Left ventricle myocardium inferior (tissue), 1 donor: ENCODE results near the gene BMPR1A. TPM values are rescaled to one million over a fixed set of nuclear protein-coding genes. Genes with fewer than 3 reads are reported as not detected.

Experiments
- DNase-seq: peaks from one replicate; pipeline ENCODE4 v3.0.0-alpha.2; 2020
- H3K27ac ChIP-seq: fragments of 200-600 bp; replicated peaks from 2 replicates; pipeline ENCODE4 v1.8.0; 2021
- H3K27me3 ChIP-seq: fragments of 200-600 bp; 2 replicates; pipeline ENCODE4 v1.8.0; 2021; ENCODE audit warnings: low read depth
- H3K36me3 ChIP-seq: fragments of 200-600 bp; 2 replicates; pipeline ENCODE4 v1.8.0; 2021
- H3K4me1 ChIP-seq: fragments of 200-600 bp; 2 replicates; pipeline ENCODE4 v1.8.0; 2021
- H3K4me3 ChIP-seq: fragments of 200-600 bp; 2 replicates; pipeline ENCODE4 v1.8.0; 2021; ENCODE audit warnings: mild to moderate bottlenecking, moderate library complexity
- H3K9me3 ChIP-seq: fragments of 200-600 bp; replicated peaks from 2 replicates; pipeline ENCODE4 v1.8.0; 2021
- intact Hi-C: fragments of 100-400 bp; cut with micrococcal nuclease; formaldehyde crosslinking; loops from one replicate; pipeline ENCODE4 v1.11.0; 2022
- total RNA-seq: library from RNA; stranded (reverse); fragmentation: NEBNext Ultra II Directional; extraction: Animal tissue kit (Norgen Biotek cat#: 25700); gene quantifications from one replicate; pipeline ENCODE4 v1.2.1, GENCODE V29; 2021
- TF ChIP-seq, protein P1 (sequence below): fragments of 200-600 bp; IDR thresholded peaks from 2 replicates; pipeline ENCODE4 v1.8.0; 2021; ENCODE audit warnings: antibody characterized with exemption, mild to moderate bottlenecking, borderline replicate concordance
- donor health status: DM: no; HTN: yes; CAD: no; lungs with severe emphysema.

Gene BMPR1A
- total RNA-seq, 1 donor from 2014 or later: 43.8 TPM

DNA sequence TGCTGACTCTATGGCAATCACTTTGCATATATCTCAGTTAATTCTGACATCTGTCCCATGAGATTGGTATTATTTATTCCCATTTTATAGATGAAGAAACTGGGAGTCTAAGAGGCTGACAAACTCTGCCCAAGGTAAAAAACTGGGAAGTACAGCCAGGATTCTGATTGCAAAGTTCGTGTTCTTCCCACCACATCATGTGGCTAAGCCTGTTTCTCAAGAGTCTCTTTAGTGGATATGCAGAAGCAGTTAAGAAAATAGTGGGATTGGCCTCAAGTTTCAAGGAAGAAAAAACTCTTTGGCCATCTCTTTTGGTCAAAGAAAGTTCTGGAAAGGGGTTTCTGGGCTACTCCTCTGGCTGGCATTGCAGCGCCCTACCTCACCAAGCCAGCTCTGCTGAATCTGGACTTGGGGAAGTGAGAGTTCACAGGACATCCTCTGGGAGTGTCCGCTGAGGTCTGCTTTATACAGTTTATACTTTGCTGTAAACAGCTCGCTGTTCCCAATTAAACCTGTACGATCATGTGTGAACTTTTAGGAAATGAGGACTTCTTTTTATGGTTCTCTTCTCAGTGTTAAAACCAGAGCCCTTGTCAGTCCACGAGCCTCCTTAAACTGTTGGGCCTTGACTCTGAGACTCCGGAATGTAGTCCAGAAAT, 12.2 kb upstream of the BMPR1A start:
- intact Hi-C loops: no loop called here
- Histone ChIP-seq H3K36me3 (no peaks in the 10 kb centered on the region), H3K27ac (peak overlapping the region; percentile 28), H3K9me3 (no peaks in the 10 kb centered on the region), H3K4me3 (no peak overlapping the region), H3K27me3 (peaks cover 72% of the 10 kb centered on the region), H3K4me1 (peaks cover 17% of the 10 kb centered on the region)
- TF ChIP-seq, protein P1, sequence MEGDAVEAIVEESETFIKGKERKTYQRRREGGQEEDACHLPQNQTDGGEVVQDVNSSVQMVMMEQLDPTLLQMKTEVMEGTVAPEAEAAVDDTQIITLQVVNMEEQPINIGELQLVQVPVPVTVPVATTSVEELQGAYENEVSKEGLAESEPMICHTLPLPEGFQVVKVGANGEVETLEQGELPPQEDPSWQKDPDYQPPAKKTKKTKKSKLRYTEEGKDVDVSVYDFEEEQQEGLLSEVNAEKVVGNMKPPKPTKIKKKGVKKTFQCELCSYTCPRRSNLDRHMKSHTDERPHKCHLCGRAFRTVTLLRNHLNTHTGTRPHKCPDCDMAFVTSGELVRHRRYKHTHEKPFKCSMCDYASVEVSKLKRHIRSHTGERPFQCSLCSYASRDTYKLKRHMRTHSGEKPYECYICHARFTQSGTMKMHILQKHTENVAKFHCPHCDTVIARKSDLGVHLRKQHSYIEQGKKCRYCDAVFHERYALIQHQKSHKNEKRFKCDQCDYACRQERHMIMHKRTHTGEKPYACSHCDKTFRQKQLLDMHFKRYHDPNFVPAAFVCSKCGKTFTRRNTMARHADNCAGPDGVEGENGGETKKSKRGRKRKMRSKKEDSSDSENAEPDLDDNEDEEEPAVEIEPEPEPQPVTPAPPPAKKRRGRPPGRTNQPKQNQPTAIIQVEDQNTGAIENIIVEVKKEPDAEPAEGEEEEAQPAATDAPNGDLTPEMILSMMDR: no peak
- no peak for DNase-seq

DNA sequence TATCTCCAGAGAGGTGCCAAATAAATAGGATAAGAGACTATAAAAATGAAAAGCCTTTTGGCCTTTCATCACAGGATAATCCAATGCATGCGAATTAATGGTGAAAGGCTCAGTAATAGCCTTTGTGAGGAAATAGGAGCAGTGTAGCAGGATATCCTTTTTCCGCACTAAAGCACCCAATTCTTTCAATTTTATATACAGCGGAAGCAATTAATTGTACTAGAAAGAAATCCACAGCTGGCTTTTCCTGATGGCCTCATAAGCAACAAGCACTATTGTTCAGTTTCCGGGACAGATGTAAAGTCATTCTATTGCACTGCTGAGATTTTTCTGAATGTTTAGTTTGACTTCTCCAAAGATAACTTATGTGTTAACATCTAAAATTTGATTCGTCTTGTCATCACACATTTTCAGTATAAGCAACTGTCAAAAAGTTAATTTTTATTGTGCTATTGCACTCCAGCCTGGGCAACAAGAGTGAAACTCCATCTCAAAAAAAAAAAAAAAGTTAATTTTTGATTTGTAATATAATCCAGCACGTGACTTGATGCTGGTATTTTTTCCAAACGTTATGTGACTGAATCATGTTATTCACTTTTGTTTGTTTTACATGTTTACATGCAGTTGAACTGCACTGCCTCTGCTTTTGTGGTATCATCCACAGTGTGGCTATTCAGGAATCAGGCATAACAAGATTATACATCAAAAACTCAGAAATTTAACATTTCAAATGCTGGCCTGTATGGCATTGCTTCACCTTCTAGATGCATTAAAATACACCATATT, 8.4 kb upstream of the BMPR1A start:
- DNase-seq: no peak
- no peak overlapping the region for H3K4me3 ChIP-seq
- H3K36me3 ChIP-seq: no peaks in the 10 kb centered on the region
- H3K4me1 ChIP-seq: peaks cover 25% of the 10 kb centered on the region
- H3K27ac ChIP-seq: no peak overlapping the region
- no peaks in the 10 kb centered on the region for H3K9me3 ChIP-seq
- peaks cover 63% of the 10 kb centered on the region for H3K27me3 ChIP-seq
- TF ChIP-seq, protein P1: no peak
- intact Hi-C loops: no loop called here

DNA sequence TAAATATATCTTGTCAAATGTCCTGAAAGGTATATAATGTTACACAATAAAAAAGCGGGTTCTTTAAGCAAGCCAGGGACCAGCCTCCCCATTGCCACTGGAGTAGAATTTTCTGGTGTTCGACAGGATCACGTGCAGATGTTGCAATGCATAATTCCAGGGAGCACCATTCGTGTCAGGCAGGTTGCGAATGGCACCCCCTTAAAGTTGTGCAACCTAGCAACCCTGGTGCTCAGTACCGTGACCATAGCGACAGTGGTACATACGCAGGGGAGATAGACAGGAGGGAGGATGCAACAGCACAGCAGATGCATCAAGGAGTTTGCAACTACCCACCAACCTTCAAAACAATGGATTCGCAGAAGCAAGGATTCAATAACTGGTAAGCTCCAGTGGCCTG, 6.6 kb upstream of the BMPR1A start:
- H3K9me3 ChIP-seq: no peaks in the 10 kb centered on the region
- TF ChIP-seq, protein P1: no peak
- H3K4me3 ChIP-seq: no peak overlapping the region
- peaks cover 58% of the 10 kb centered on the region for H3K27me3 ChIP-seq
- no peak overlapping the region for H3K27ac ChIP-seq
- DNase-seq: no peak
- intact Hi-C loops: no loop called here
- no peaks in the 10 kb centered on the region for H3K36me3 ChIP-seq
- H3K4me1 ChIP-seq: peaks cover 34% of the 10 kb centered on the region

DNA sequence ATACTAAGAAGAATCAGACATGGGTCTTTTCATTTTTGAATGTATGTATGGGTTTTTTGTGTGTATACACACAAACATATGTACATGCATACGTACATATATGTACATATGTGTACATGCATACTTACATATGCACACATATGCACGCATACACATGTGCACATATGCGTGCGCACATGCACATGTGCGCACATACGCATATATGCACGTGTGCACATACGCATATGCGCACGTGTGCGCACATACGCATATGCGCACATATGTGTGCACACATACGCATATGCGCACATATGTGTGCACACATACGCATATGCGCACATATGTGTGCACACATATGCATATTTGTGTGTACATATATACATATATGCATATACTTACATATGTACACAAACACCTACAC, 4.9 kb upstream of the BMPR1A start:
- intact Hi-C loops: no loop called here
- DNase-seq: no peak

DNA sequence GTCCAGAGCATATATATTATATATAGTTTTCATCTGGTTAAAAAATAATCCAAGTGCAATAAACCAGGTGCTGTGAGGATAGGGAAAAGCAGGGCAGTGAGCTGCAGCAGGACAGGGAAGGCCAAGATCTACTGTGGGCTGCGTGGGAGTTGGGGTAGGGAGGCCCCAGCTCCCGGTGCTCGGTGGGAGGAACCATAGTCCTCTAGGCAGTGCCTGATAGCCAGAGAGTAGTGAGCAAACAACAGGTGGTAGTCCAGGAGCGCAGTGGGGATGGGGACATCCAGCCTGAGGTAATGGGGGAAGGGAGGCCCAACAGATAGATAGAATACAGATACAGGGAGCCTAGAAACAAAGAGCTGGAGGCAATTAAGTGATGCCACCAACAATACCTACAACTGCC, 4.1 kb upstream of the BMPR1A start:
- peak overlapping the region; percentile 99 for H3K27ac ChIP-seq
- H3K4me1 ChIP-seq: peaks cover 51% of the 10 kb centered on the region
- peaks cover 57% of the 10 kb centered on the region for H3K27me3 ChIP-seq
- no peaks in the 10 kb centered on the region for H3K36me3 ChIP-seq
- TF ChIP-seq, protein P1: no peak
- H3K4me3 ChIP-seq: no peak overlapping the region
- intact Hi-C loops: no loop called here
- DNase-seq: no peak
- no peaks in the 10 kb centered on the region for H3K9me3 ChIP-seq

More for the DNA sequence above, 4.9 kb upstream of the BMPR1A start:
- no peak overlapping the region for H3K4me3 ChIP-seq
- no peaks in the 10 kb centered on the region for H3K9me3 ChIP-seq
- peaks cover 47% of the 10 kb centered on the region for H3K4me1 ChIP-seq
- TF ChIP-seq, protein P1: no peak
- H3K36me3 ChIP-seq: no peaks in the 10 kb centered on the region
- H3K27ac ChIP-seq: no peak overlapping the region
- peaks cover 54% of the 10 kb centered on the region for H3K27me3 ChIP-seq
